ENCODE data around the gene SMC5.
"Not testable (repeated sequence)": the region's sequence is repeated elsewhere in the genome, so short reads cannot be mapped to it uniquely, and the experiment has no call there.

Gene SMC5

DNA sequence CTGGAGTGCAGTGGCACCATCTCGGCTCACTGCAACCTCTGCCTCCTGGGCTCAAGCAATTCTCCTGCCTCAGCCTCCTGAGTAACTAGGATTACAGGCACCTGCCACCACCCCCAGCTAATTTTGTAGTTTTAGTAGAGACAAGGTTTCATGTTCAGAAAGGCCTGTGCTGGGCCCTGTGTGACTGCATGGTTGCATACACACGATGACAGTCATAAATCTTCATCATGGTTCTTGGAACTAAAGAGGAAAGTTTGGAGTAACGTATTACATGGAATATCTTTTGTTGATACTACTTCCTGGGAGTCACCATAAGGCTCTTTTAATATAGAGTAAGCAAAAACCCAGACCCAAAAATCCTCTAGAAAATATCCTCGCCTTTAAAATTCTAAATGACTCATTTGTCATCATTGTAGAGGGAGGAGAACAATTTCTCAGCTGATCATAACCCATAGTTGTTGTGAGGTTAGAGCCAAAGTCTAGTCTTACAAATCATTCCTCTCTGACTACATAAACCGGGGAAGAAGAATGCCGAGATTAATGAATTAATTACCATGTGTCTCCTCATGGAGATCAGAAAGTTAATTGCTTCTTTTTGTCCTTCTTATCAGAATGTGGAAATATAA is 108.6 kb downstream of the SMC5 start:
- DNase-seq (ENCODE audit: low read depth) = no peak

DNA sequence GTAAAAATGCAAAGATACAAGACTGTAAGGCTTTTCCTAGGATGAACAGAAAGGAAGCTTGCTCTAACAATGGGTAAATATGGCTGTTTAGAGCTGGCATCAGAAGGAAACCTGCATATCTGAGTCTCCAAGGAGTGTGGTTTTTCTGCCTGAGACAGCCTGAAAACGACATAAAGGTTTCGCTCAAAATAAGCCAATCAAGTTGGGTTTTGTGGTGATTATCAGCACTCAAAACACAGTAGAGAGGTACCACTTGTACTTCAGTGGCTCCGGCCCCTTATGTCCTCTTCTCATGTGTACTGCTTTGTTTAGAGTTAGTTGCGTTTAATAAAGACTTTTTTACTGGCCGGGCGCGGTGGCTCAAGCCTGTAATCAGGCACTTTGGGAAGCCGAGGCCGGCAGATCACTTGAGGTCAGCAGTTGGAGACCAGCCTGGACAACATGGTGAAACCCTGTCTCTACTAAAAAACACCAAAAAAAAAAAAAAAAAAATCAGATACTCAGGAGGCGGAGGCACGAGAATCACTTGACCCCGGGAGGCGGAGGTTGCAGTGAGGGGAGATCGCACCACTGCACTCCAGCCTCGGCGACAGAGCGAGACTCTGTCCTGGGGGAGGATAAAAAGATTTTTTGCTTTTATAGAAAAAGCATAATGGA is 116.3 kb downstream of the SMC5 start:
- DNase-seq (ENCODE audit: low read depth) = no peak

DNA sequence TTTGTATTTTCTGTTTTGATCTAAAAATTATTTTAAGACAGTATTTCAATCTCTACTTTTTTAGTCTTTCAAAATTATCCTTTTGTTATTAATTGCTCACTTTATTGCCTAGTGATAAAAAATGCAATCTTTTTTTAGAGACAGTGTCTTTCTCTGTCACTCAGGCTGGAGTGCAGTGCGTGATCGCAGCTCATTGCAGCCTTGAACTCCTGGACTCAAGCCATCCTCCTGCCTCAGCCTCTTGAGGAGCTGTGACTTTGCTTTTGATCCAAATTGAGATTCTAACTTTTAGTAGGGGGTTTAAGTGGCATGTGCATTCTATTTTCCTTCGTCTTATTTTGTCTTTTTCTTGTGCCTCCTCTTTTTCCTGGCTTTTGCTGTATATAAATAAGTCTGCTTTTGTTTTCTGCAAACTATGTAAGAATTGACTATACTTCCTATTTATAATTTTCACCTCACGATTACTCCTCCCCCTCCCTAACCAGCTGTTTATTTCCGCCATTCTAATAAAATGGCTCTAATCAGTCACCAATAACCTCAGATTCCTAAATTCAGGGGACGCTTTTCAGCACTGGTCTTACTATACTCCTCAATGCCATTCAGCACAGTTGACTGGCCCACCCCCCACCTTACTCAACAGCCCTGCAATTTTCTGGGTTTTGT is 123.4 kb downstream of the SMC5 start:
- DNase-seq (ENCODE audit: low read depth) = no peak

DNA sequence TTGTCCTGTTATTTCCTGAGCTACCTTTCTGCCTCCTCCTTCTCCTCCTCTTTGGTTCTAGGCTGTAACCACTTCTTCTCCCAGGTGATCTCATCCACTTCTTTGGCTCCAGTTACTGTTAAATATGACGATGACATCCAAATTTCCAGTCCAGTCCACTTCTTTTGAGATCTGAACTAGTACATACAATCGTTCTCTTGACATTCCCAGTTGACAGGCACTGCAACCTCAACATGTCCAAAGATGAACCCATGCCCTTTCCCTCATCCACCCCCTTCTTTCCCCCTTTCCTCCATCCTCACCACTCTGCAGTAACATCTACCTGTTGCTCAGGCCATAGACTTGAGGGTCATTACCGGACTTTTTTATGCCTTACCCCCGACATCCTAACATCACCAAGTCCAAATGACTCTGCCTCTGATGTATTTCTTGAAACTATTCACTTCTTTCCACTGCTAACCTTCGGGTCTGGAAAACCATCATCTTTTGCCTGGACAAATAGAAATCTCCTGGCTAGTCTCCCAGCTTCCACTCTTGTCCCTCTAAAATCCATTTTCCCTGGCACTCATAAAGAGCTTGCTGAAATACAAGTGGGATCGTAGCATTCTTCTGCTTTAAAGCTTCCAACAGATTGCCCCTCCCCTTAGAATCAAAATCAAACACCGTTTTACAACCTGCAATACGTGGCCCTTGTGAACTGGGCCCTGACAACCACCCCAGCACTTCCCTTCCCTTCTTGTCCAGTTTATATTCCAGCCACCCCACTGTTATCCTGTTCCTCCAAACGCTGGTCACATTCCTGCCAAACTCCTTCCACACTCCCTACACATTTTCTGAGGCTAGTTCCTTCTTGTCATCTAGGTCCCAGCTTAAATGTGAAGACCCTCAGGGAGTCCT is 124.2 kb downstream of the SMC5 start:
- no peak for DNase-seq (ENCODE audit: low read depth)

DNA sequence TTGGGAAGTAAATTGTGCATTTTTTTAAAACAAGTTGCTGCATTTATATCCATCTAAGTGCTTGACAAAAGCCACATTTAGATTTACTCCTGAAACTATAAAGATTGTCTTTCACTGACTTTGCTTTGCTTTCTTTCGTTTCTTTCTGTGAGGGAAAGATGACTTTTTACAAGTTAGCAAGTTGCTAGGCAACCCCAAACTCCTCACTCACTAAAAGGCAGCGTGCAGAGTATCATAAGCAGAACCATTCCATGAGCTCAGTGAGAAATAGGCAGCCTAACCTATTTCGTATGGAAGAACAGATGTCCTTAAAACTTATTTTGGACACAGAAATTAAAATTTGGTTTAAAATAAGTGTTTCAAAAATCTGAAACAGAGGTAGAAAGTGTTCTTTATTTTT is 126.6 kb downstream of the SMC5 start:
- no peak for DNase-seq (ENCODE audit: low read depth)

DNA sequence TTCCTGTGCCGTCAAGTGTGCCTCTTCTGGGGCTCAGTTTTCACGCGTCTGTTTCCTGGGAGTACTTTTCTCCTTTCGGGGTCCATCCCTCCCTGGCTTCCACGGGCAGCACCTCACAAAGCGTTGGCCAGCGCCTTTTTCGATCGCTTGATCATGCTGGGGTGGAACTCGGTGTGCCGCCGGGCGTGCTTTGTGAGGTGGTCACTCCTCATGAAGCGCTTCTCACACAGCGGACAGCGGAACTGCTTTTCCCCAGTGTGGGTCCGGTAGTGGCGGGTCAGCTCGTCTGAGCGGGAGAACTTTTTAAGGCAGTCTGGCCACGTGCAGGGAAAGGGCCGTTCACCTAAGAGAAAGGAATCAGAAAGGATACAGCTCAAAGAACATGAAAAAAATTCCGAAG is 128.9 kb downstream of the SMC5 start:
- no peak for DNase-seq (ENCODE audit: low read depth)

DNA sequence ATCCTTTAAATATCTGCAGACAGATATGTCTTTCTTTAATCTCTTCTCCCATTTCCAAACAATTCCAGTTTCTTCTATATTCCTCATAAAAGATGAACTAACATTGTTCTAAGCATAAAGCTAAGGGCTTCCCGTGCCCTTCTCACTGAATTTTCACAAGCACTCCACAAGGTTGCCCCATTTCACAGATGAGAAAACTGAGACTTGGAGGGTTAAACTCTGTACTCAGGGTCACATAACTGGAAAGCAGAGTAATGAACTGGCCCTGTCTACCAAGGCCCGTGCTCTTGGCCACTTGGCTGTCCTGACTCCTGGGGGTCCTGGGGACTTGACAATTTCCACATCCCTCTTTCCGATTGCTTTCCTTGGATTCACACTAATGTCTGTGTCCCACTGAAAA is 130.4 kb downstream of the SMC5 start:
- no peak for DNase-seq (ENCODE audit: low read depth)

DNA sequence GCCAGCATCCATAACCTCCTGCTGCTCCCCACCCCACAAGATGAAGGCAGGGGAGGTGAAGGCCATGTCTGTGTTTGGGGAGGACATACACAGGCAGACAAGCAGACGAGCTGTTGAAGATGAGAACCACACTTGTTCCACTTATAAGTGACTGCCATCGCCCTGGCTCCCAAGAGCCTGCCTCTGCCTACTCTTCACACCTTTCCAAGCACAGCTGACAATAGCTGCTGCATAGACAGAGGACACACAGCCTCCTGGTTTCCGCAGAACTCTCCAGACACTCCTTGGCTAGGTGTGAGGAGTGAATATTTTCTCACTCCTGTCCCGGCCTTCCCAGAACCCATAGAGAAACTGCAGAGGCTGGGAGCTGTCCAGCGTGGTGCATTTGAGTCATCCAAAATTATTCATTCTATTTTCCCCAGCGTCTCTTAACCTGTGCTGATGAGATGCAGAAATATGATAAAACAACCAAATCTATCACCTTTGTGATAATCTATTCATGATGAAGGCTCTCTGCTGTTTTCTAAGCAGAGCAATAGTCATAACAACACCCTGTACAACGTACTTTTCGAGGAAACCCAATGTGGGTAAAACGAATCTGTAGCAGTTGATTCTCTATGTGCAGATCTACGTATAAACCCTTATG is 131.0 kb downstream of the SMC5 start:
- no peak for DNase-seq (ENCODE audit: low read depth)

DNA sequence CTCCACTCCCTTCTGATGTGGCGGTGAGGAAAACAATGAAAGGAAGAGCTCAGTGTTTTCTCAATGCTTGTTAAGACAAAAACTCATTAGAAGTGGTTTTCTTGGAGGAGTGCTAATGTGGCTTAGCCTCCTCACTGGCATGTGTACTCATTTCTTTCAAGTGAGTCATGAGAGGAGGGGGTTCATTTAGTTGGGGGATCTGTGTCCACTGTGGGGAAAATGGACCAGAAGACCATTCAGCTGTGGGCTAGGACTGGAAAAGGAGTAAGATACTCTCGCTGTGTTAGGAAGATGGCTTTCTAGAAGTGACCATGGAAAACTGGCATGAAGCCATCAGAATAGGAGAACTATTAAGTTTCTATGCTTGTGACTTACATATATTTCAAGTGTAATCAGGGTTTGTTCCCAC is 132.2 kb downstream of the SMC5 start:
- no peak for DNase-seq (ENCODE audit: low read depth)

DNA sequence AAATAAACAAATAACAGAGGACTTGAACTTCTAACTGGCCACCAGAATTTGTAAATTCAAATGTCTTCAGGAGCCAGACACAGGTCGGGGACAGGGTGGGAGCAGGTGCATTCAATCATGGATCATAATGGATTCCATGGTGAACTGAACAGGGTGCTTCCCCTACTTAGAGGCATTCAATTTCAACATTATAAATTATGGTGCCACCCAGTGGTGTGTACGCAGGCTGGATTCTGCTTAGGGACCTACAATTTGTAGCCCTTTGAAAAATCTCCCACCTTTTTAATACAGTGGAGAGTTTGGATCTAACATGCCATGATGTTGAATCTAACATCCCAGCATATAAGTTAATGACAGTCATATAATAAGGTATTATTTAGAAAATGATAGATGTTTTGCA is 133.4 kb downstream of the SMC5 start:
- DNase-seq (ENCODE audit: low read depth) = no peak

DNA sequence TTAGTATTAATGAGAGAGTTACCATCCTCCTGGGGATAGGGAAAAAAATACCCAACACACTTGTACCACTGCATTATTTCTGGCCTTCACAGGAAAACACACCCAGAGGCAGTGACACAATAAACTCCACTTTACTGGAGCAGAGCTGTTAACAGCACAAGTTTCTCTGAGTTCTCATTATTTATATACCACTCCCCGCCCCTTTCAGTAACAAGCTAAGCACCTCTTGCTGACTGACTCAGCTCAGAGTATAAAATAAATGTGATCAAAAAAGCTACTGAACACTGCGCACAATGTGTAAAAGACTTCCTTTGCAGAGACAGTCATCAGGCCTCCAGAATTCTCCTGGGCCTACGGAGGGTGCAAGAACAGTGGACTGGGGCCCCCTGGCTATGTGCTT is 134.1 kb downstream of the SMC5 start:
- DNase-seq (ENCODE audit: low read depth) = no peak

DNA sequence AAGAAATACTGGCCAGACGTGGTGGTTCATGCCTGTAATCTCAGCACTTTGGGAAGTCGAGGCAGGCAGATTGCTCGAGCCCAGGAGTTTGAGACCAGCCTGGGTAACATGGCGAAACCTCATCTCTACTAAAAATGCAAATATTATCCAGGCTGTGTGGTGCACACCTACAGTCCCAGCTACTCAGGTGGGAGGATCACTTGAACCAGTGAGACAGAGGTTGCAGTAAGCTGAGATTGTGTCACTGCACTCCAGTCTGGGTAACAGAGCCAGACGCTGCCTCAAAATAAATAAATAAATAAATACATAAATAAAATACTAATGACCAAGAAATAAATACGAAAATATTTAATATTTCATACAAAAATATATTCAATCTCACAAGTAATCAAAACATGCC is 136.9 kb downstream of the SMC5 start:
- DNase-seq (ENCODE audit: low read depth) = no peak

DNA sequence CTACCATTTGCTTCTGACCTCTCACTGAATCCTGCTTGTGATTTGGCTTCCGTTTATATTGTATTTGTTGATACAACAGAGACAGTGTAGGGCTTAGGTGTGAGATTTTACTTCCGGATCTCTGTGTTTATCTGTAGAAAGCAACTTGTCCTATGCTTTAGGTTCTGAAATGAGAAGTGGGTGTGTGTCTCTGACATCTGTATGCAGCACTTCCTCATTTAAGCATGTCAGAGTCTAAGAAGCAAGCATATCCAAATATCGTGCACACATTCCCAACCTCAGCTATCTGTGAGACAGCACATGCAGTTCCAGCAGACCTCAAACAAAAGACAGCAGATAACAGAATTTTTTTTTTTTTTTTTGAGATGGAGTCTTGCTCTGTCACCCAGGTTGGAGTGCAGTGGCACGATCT is 139.4 kb downstream of the SMC5 start:
- DNase-seq (ENCODE audit: low read depth) = no peak

DNA sequence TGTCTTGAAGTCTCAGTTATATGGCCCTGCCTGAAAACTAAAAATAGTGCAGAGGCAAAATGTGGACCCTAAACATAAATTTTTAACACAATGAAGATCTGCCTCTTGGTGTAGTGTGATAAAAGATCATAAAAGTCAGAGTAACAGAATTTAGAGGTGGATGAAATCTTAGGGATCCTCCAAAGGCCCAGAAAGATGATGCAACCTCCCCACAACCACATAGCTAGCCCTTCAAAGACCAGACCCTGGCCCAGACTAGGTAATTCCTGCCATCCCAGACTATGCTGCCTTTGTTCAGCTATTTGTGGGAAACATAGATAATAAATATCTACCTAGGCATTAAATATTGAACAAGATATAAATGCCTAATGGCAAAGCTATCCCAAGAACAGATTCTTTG is 140.4 kb downstream of the SMC5 start:
- no peak for DNase-seq (ENCODE audit: low read depth)

DNA sequence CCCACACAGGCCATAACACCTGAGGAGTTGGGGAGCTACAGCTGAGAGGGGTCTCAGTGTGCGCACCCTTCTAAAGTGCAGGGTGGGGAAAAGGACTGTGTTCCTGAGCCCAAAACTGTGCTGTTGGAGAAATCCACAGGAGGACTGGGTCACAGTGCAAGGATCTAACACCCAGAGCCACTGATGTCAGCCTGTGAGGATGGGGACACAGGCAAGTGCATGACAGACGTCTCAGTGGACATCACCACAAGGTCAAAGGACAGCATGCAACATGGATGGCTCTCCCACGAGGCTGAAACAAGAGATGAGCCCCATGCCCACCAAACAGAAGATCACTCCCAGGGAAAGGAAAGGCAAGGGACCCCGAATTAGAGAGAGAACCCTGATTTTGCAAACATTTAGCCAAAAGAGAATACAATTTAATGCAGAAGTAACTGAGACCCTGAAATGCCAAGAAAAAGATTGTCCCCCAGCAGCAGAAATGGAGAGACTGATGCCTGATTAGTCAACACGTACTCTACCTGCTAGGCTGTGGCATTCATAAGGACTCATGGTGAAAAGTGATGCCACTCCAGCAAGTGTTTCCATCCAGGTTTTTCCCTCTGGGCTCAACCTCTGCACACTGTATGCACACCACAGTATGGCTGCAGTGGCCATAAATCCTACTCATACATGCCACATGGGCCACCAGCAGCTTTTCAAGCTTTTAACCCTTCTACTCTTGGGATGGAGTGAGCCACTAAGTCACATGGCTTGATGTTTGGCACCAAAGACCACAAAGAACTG is 141.5 kb downstream of the SMC5 start:
- DNase-seq (ENCODE audit: low read depth) = no peak

DNA sequence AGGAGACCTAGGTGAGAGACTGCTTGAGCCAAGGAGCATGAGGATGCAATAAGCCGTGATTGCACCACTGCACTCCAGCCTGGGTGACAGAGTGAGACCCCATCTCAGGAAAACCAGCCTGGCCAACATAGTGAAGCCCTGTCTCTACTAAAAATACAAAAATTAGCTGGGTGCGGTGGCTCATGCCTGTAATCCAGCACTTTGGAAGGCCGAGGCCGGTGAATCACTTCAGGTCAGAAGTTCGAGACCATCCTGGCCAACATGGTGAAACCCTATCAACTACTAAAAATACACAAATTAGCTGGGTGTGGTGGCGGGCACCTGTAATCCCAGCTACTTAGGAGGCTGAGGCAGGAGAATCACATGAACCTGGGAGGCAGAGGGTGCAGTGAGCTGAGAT is 142.5 kb downstream of the SMC5 start:
- not testable (repeated sequence) for DNase-seq (ENCODE audit: low read depth)

DNA sequence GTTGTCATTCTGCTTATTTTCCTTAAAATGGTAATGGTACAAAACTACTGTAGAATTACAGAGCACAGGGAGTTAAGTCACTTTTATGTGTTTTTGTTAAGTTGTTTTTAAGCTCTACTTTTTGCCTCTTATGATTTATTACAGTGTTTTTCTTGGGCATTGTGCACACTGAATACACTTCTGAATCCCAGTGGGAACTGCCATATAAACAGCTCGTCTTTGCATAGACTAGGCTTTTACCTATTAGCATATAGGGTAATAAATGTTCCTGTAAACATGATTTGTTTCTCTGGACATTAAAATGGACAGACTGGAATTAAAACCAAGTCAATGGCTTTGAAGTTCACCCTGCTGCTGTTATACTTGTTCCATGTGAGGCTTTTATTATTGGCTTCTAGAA is 143.4 kb downstream of the SMC5 start:
- DNase-seq (ENCODE audit: low read depth) = no peak

DNA sequence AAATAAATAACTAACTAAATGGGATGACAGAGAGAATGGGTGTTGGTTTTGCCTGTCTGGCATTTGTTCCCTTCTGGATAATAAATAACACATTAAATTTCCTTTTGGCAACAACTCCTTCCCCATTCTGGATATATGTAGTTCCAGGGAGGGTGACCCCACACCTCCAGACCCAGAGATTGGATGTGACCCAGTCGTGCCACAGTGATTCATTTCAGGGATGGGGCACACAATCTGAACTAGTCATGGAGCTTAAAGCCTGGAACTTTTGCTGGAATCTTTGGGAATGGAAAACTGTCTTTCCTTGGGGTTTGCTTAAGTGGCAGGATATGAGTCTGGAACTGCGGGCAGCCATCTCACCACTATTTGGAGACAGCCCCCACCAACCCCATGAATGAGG is 144.4 kb downstream of the SMC5 start:
- DNase-seq (ENCODE audit: low read depth) = no peak

DNA sequence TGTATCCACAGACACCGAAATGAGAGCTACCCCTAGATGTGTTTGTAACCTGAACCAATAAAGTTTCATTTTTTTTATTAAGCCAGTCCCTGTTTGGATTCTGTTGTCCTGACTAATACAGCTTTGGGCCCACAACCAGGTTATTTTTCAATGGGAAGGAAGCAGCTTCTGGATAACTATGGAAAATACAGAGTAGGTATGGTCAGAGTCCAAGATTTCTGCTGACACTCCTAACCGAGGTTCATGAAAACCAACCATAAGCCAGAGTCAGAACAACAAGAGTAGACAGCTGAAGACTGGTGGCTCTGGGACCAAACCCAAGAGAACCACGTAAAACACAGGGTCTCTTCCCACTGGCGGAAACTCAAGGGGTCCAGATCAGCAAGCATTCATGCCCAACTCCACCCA is 144.8 kb downstream of the SMC5 start:
- DNase-seq (ENCODE audit: low read depth) = no peak

DNA sequence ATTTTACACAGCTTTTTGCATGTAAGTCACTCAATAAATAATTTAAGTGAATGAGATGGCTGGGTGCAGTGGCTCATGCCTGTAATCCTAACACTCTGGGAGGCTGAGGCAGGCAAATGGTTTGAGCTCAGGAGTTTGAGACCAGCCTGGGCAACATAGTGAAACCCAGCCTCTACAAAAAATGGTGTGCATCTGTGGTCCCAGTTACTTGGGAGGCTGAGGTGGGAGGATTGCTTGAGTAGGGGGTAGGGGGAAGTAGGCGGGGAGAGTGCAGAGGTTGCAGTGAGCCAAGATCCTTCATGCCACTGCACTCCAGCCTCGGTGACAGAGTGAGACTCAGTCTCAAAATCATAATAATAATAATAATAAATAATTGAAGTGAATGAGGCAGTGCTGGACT is 145.5 kb downstream of the SMC5 start:
- no peak for DNase-seq (ENCODE audit: low read depth)

Data from stimulated activated CD8-positive, alpha-beta memory T cell treated with anti-CD3 and anti-CD28 coated beads, Interleukin-12 subunit alpha, Interleukin-12 subunit beta, amount 100 ng/mL, for 1 hour (primary cell).